A549 (cell line): ENCODE data around the gene CNTNAP2.

ENCODE experiments used
- BHLHE40 ChIP-seq: IDR thresholded peaks from 2 replicates; pipeline ENCODE4 v1.6.1; 2012; ENCODE audit warnings: low read depth, low read length, inconsistent platforms
- EP300 ChIP-seq, 2 experiments: fragments of >200 bp; sonication (Bioruptor Twin); formaldehyde crosslinking; IDR thresholded peaks; 2 replicates in 1 of 2; 3 replicates in 1 of 2; pipeline ENCODE4 v1.6.1; 2016 to 2017
- MAFK ChIP-seq: fragments of 450-650 bp; IDR thresholded peaks from 2 replicates; pipeline ENCODE4 v1.6.1; 2014; ENCODE audit not compliant: partially characterized antibody
- MAX ChIP-seq: IDR thresholded peaks from 2 replicates; pipeline ENCODE4 v1.6.1; 2012
- PHF8 ChIP-seq: fragments of 200-600 bp; sonication (generic); IDR thresholded peaks from 2 replicates; pipeline ENCODE4 v1.6.1; 2016; ENCODE audit warnings: low read depth, mild to moderate bottlenecking, antibody characterized with exemption, moderate library complexity, borderline replicate concordance
- ZNF302 ChIP-seq: fragments of 250-450 bp; sonication (Bioruptor Pico); IDR thresholded peaks from 2 replicates; pipeline ENCODE4 v1.9.0; 2021; ENCODE audit warnings: inconsistent platforms, mild to moderate bottlenecking, moderate library complexity
- TF ChIP-seq, protein P1 (sequence below): fragments of >200 bp; sonication (Bioruptor Twin); formaldehyde crosslinking; IDR thresholded peaks from 3 replicates; pipeline ENCODE4 v1.5.1; 2016

- TF ChIP-seq EP300 (IDR thresholded peaks at IDR 0.05) (no peak), ZNF302 (CRISPR knock-in tag) (no peak), BHLHE40 (no peak), MAFK (peak; percentile 40), MAX (no peak), PHF8 (no peak)
- TF ChIP-seq, protein P1, sequence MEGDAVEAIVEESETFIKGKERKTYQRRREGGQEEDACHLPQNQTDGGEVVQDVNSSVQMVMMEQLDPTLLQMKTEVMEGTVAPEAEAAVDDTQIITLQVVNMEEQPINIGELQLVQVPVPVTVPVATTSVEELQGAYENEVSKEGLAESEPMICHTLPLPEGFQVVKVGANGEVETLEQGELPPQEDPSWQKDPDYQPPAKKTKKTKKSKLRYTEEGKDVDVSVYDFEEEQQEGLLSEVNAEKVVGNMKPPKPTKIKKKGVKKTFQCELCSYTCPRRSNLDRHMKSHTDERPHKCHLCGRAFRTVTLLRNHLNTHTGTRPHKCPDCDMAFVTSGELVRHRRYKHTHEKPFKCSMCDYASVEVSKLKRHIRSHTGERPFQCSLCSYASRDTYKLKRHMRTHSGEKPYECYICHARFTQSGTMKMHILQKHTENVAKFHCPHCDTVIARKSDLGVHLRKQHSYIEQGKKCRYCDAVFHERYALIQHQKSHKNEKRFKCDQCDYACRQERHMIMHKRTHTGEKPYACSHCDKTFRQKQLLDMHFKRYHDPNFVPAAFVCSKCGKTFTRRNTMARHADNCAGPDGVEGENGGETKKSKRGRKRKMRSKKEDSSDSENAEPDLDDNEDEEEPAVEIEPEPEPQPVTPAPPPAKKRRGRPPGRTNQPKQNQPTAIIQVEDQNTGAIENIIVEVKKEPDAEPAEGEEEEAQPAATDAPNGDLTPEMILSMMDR: no peak
Observed at GRCh38 chr7:148191391-148192065, 2074.9 kb downstream of the CNTNAP2 start.
